ENCODE results near the gene RIMKLB. TPM values are rescaled to one million over a fixed set of nuclear protein-coding genes. Genes with fewer than 3 reads are reported as not detected.

RIMKLB gene
- total RNA-seq, 1 donor from 2014 or later, result 55.7 TPM

DNA sequence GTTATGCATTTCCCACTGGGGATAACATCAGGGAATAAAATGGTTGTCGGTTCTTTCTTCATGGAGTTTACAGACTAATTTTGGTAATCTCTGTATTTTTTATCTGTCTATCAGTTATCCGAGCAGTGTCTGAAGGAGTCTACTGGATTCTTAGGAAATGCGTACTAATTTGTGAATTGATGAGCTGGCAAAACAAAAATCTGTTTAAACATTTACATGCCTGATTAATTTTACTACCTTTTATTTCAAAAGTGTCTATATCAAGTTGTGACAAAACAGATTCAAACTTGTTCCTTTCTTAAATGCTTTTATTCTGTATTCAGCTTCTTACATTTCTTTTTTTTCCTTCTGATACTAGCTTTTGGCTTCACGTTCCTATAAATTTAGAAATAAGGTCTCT, 4.4 kb downstream of the RIMKLB start:
- Mint-ChIP-seq H3K9me3 (ENCODE audit: unreplicated experiment) (peaks cover under 1% of the 10 kb centered on the region), H3K4me1 (ENCODE audit: low read depth, unreplicated experiment) (peaks cover 7% of the 10 kb centered on the region), H3K36me3 (ENCODE audit: unreplicated experiment) (no peaks in the 10 kb centered on the region), H3K4me3 (ENCODE audit: unreplicated experiment) (no peak overlapping the region), H3K27me3 (ENCODE audit: unreplicated experiment) (no peaks in the 10 kb centered on the region), H3K27ac (ENCODE audit: unreplicated experiment) (no peak overlapping the region)
- DNase-seq, result no peak
- TF ChIP-seq, protein P1, sequence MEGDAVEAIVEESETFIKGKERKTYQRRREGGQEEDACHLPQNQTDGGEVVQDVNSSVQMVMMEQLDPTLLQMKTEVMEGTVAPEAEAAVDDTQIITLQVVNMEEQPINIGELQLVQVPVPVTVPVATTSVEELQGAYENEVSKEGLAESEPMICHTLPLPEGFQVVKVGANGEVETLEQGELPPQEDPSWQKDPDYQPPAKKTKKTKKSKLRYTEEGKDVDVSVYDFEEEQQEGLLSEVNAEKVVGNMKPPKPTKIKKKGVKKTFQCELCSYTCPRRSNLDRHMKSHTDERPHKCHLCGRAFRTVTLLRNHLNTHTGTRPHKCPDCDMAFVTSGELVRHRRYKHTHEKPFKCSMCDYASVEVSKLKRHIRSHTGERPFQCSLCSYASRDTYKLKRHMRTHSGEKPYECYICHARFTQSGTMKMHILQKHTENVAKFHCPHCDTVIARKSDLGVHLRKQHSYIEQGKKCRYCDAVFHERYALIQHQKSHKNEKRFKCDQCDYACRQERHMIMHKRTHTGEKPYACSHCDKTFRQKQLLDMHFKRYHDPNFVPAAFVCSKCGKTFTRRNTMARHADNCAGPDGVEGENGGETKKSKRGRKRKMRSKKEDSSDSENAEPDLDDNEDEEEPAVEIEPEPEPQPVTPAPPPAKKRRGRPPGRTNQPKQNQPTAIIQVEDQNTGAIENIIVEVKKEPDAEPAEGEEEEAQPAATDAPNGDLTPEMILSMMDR (IDR thresholded peaks at IDR 0.05; ENCODE audit: partially characterized antibody, unreplicated experiment), result no peak

DNA sequence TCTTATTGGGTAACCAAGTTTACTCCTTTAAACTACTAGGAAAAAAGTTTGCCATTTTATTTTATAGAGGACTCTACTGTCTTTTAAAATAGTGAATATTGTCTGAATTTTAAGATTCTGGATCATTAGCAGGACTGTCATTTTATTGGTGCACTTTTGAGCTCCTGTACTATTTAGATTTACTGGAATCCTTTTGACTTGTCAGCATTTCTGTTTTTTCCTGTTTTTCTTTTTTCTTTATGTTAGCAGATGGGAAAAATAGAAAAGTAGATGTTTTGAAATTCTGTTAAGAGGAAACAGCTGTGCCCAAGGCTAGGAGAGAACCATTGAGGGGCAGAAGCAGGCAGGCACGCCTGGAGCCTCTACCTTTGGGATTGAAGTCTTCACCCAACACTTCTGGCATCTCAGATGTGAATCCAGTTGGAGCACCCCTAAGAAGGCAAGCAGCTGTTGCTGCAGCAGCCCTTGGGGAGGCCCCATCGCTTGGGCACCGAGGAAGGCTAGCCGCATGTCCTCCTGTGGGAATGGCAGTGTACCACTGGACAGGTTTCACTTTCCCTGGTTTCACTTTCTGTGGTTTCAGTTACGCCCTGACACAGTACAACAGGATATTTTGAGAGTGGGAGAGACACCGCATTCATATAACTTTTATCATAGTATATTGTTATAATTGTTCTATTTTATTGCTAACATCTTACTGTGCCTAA, 11.5 kb downstream of the RIMKLB start:
- Mint-ChIP-seq H3K4me1 (ENCODE audit: low read depth, unreplicated experiment) (no peaks in the 10 kb centered on the region), H3K27ac (ENCODE audit: unreplicated experiment) (no peak overlapping the region), H3K36me3 (ENCODE audit: unreplicated experiment) (no peaks in the 10 kb centered on the region), H3K9me3 (ENCODE audit: unreplicated experiment) (no peaks in the 10 kb centered on the region), H3K27me3 (ENCODE audit: unreplicated experiment) (no peaks in the 10 kb centered on the region), H3K4me3 (ENCODE audit: unreplicated experiment) (no peak overlapping the region)
- TF ChIP-seq, protein P1 (IDR thresholded peaks at IDR 0.05; ENCODE audit: partially characterized antibody, unreplicated experiment), result no peak
- DNase-seq, result no peak

DNA sequence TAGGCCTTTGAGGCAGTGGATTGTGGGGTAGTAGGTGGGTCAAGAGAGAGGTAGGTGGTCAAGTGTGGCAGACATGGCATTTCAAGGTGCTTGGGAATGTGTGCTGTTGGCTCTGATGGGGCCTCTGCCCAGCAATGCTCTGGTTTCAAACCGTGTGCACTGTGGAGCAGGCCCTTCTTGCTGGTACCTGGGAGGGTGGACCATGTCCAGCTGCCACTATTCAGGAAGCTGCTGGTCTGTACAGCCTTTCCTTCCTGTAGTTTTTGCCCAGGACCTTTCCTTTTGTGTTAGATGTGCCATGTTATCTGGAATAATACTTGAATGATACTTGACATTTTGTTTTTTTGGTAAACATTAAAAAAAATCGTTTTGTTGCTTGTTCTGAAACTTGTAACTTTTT, 14.8 kb downstream of the RIMKLB start:
- H3K27me3 Mint-ChIP-seq (ENCODE audit: unreplicated experiment), result no peaks in the 10 kb centered on the region
- no peak overlapping the region for H3K4me3 Mint-ChIP-seq (ENCODE audit: unreplicated experiment)
- H3K4me1 Mint-ChIP-seq (ENCODE audit: low read depth, unreplicated experiment), result no peaks in the 10 kb centered on the region
- no peak for DNase-seq
- H3K9me3 Mint-ChIP-seq (ENCODE audit: unreplicated experiment), result no peaks in the 10 kb centered on the region
- no peaks in the 10 kb centered on the region for H3K36me3 Mint-ChIP-seq (ENCODE audit: unreplicated experiment)
- H3K27ac Mint-ChIP-seq (ENCODE audit: unreplicated experiment), result no peak overlapping the region
- TF ChIP-seq, protein P1 (IDR thresholded peaks at IDR 0.05; ENCODE audit: partially characterized antibody, unreplicated experiment), result no peak

DNA sequence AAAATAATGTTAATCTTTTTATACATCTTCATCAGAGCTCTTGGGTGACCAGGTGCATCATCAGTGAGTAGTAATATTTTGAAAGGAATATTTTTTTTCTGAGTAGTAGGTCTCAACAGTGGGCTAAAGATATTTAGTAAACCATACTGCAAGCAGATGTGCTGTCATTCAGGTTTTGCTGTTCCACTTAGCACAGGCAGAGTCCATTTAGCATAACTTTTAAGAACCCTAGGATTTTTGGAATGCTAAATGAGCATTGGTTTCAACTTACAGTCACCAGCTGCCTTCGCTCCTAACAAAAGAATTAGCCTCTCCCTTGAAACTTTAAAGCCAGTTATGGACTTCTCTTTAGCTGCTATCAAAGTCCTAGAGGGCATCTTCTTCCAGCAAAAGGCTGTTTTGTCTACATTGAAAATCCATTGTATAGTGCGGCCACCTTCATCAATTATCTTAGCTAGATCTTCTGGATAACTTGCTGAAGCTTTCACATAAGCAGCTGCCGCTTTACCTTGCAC, 24.6 kb downstream of the RIMKLB start:
- H3K9me3 Mint-ChIP-seq (ENCODE audit: unreplicated experiment), result no peaks in the 10 kb centered on the region
- H3K36me3 Mint-ChIP-seq (ENCODE audit: unreplicated experiment), result no peaks in the 10 kb centered on the region
- no peak overlapping the region for H3K4me3 Mint-ChIP-seq (ENCODE audit: unreplicated experiment)
- H3K27ac Mint-ChIP-seq (ENCODE audit: unreplicated experiment), result no peak overlapping the region
- TF ChIP-seq, protein P1 (IDR thresholded peaks at IDR 0.05; ENCODE audit: partially characterized antibody, unreplicated experiment), result no peak
- H3K27me3 Mint-ChIP-seq (ENCODE audit: unreplicated experiment), result no peaks in the 10 kb centered on the region
- peaks cover 9% of the 10 kb centered on the region for H3K4me1 Mint-ChIP-seq (ENCODE audit: low read depth, unreplicated experiment)
- DNase-seq, result no peak

DNA sequence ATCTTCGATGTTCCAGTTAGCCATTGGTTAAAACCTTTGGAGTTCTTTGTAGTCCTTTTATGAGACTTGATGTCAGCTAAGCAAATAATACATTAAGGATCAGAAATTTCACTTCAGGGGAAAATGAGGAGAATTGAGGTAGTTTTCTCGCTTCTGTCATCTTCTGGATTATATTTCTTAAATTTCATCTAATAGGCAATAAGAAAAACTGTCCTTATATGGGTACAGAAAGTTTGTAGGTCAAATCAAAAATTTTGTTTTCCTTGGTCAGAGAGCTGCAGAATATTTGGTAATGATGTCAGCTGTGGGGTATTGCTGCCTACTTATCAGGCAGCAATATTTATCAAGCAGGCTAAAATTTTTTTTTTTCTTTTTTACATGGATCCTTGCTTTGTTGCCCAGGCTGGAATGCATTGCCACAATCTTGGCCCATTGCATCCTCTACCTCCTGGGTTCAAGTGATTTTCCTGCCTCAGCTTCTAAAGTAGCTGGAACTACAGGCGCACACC, 37.1 kb downstream of the RIMKLB start:
- Mint-ChIP-seq H3K9me3 (ENCODE audit: unreplicated experiment) (peaks cover 2% of the 10 kb centered on the region), H3K4me3 (ENCODE audit: unreplicated experiment) (no peak overlapping the region), H3K4me1 (ENCODE audit: low read depth, unreplicated experiment) (no peaks in the 10 kb centered on the region), H3K27me3 (ENCODE audit: unreplicated experiment) (no peaks in the 10 kb centered on the region), H3K27ac (ENCODE audit: unreplicated experiment) (no peak overlapping the region), H3K36me3 (ENCODE audit: unreplicated experiment) (no peaks in the 10 kb centered on the region)
- no peak for DNase-seq
- TF ChIP-seq, protein P1 (IDR thresholded peaks at IDR 0.05; ENCODE audit: partially characterized antibody, unreplicated experiment), result no peak

Measured in glutamatergic neuron (in vitro differentiated cells).